ENCODE data around the gene SCAND1. TPM values are rescaled to one million over a fixed set of nuclear protein-coding genes. Genes with fewer than 3 reads are reported as not detected.

SCAND1 gene
- total and polyA plus RNA-seq, 9 of the 15 experiments (the other 6 are each of a cell fraction or from before 2014, with no cell fraction given): 0.08 to 94.0 (median 5.8) TPM

DNA sequence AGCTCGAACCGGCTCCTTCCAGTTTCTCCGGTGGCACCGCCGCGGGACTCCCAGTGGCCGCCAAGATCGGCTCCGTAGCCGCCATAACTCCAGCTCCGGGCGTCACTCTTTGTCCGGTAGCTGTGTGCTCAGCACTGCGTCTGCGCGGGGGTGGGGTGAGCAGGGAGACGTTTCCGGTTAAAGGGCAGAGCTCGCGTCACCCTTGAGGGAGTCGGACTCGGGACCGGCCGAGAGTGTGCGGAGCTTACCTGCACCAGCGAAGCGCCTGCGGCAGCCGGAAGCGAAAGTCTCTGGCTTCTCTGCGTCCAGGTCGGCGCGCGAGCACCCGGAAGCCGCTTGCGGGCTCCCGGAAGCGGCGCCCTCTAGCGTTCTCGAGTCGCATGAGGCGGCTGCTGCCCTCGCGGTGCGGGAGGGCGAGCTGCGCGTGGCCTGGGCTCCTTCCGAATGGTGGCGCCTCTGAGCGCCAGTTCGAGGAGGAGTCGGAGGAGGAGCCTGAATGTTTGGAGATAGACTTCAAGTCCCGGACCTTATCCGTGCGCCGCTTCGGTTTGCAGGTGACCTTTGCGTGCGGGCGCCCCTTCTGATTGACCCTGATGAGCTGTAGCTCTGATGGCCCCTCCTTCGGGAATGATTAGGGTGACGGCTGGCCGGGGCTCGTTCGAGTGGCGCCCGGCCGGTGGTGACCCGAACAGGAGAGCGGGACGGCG, at the start of gene SCAND1 (continued):
- no peak for TF ChIP-seq ADNP (tag; IDR thresholded peaks at IDR 0.05)
- TF ChIP-seq, protein P1, sequence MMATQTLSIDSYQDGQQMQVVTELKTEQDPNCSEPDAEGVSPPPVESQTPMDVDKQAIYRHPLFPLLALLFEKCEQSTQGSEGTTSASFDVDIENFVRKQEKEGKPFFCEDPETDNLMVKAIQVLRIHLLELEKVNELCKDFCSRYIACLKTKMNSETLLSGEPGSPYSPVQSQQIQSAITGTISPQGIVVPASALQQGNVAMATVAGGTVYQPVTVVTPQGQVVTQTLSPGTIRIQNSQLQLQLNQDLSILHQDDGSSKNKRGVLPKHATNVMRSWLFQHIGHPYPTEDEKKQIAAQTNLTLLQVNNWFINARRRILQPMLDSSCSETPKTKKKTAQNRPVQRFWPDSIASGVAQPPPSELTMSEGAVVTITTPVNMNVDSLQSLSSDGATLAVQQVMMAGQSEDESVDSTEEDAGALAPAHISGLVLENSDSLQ (IDR thresholded peaks at IDR 0.05): peak; percentile 74
- TF ChIP-seq RCOR1 (IDR thresholded peaks at IDR 0.05; ENCODE audit: borderline replicate concordance in 1 of 2, low read depth in 2 of 2, low read length in 2 of 2): peak in 1 of 2 experiments; percentile 74; a peak in 1 of 4 replicates
- TF ChIP-seq FOXO4 (CRISPR knock-in tag; IDR thresholded peaks at IDR 0.05): no peak
- TF ChIP-seq MTA3 (IDR thresholded peaks at IDR 0.05; ENCODE audit: borderline replicate concordance): peak; percentile 95
- TF ChIP-seq ZNF668 (CRISPR knock-in tag; IDR thresholded peaks at IDR 0.05): no peak
- peak; percentile 8 for TF ChIP-seq CHD1 (IDR thresholded peaks at IDR 0.05; ENCODE audit: low read length)
- TF ChIP-seq, protein P2, sequence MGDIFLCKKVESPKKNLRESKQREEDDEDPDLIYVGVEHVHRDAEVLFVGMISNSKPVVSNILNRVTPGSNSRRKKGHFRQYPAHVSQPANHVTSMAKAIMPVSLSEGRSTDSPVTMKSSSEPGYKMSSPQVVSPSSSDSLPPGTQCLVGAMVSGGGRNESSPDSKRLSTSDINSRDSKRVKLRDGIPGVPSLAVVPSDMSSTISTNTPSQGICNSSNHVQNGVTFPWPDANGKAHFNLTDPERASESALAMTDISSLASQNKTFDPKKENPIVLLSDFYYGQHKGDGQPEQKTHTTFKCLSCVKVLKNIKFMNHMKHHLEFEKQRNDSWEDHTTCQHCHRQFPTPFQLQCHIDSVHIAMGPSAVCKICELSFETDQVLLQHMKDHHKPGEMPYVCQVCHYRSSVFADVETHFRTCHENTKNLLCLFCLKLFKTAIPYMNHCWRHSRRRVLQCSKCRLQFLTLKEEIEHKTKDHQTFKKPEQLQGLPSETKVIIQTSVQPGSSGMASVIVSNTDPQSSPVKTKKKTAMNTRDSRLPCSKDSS (IDR thresholded peaks at IDR 0.05; ENCODE audit: low read depth, partially characterized antibody): no peak
- no peak for TF ChIP-seq NCOA2 (IDR thresholded peaks at IDR 0.05; ENCODE audit: partially characterized antibody in 2 of 2)
- no peak for TF ChIP-seq EZH2 (IDR thresholded peaks at IDR 0.05; ENCODE audit: borderline replicate concordance, low read depth, low read length)
- no peak for TF ChIP-seq EWSR1 (IDR thresholded peaks at IDR 0.05; ENCODE audit: borderline replicate concordance, low read depth, partially characterized antibody)
- no peak for TF ChIP-seq ZNF398 (CRISPR knock-in tag; IDR thresholded peaks at IDR 0.05)
- no peak; the same call in 1 of the 2 replicates for TF ChIP-seq TRIM28 (IDR thresholded peaks at IDR 0.05)
- TF ChIP-seq ZEB2 (IDR thresholded peaks at IDR 0.05): peak; percentile 97
- peak; percentile 87 for TF ChIP-seq TAF9B (IDR thresholded peaks at IDR 0.05; ENCODE audit: partially characterized antibody)
- TF ChIP-seq BCLAF1 (IDR thresholded peaks at IDR 0.05; ENCODE audit: borderline replicate concordance in 1 of 2, control insufficient read depth in 1 of 2, low read depth in 2 of 2, low read length in 1 of 2): peak in 1 of 2 experiments; percentile 96; a peak in 2 of 4 replicates

All from K562 (cell line).